Gastroesophageal sphincter (tissue), 3 donors: ENCODE data around the gene LPP.

Experiments used
- CTCF ChIP-seq, 4 experiments: fragments of 200-600 bp in 2 of 4; fragments of 450-650 bp in 2 of 4; sonication (generic) in 1 of 4; IDR thresholded peaks; one replicate each; pipeline ENCODE4 v1.5.1; 2017 to 2019; ENCODE audit warnings: antibody characterized with exemption in 4 of 4, mild to moderate bottlenecking in 2 of 4, moderate library complexity in 2 of 4
- EP300 ChIP-seq: sonication (generic); formaldehyde crosslinking; IDR thresholded peaks from one replicate; pipeline ENCODE4 v1.6.1; 2017; ENCODE audit warnings: antibody characterized with exemption, mild to moderate bottlenecking
- POLR2AphosphoS5 ChIP-seq: sonication (generic); formaldehyde crosslinking; IDR thresholded peaks from one replicate; pipeline ENCODE4 v1.6.1; 2017; ENCODE audit warnings: antibody characterized with exemption

GRCh38 chr3:188449421-188449820, 295.5 kb downstream of the LPP start:
- no peak for TF ChIP-seq CTCF (IDR thresholded peaks at IDR 0.05)
- no peak for TF ChIP-seq EP300
- TF ChIP-seq POLR2AphosphoS5: no peak
